ENCODE results near the gene DEFB113. TPM values are rescaled to one million over a fixed set of nuclear protein-coding genes. Genes with fewer than 3 reads are reported as not detected.

Gene DEFB113
- total and polyA plus RNA-seq, 10 of the 15 experiments (the other 5 are each of a cell fraction or from before 2014, with no cell fraction given): not detected

DNA sequence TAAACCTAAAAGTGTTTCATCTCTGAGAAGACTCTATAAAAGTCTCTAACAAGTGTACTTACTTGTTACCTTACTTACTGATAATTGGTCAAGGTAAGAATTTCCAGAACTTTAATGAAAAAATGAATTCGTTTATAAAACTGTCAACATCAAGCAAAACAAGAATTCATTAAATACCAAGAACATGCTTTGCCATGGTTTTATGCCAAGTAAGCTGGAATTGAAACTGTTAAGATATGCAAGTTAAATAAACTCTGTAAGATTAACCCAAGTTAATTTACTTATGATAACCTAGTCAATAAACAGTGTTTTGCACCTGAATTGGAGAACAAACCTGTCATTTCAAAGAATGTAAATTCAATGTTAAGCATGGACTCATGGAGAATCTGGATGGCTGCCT, 17.1 kb upstream of the DEFB113 start:
- TF ChIP-seq RFX5 (IDR thresholded peaks at IDR 0.05; ENCODE audit: low read depth, low read length): no peak
- no peak for TF ChIP-seq PAX5 (IDR thresholded peaks at IDR 0.05; ENCODE audit: borderline replicate concordance, low read depth, low read length)
- no peak for TF ChIP-seq FOXK2 (IDR thresholded peaks at IDR 0.05)
- TF ChIP-seq, protein P1, sequence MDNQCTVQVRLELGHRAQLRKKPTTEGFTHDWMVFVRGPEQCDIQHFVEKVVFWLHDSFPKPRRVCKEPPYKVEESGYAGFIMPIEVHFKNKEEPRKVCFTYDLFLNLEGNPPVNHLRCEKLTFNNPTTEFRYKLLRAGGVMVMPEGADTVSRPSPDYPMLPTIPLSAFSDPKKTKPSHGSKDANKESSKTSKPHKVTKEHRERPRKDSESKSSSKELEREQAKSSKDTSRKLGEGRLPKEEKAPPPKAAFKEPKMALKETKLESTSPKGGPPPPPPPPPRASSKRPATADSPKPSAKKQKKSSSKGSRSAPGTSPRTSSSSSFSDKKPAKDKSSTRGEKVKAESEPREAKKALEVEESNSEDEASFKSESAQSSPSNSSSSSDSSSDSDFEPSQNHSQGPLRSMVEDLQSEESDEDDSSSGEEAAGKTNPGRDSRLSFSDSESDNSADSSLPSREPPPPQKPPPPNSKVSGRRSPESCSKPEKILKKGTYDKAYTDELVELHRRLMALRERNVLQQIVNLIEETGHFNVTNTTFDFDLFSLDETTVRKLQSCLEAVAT (IDR thresholded peaks at IDR 0.05): no peak
- TF ChIP-seq CEBPB (IDR thresholded peaks at IDR 0.05; ENCODE audit: borderline replicate concordance in 1 of 2, low read depth in 2 of 2, low read length in 2 of 2): no peak
- TF ChIP-seq PAX8 (IDR thresholded peaks at IDR 0.05): no peak
- TF ChIP-seq SMARCA5 (IDR thresholded peaks at IDR 0.05): no peak
- no peak for TF ChIP-seq TAF1 (IDR thresholded peaks at IDR 0.05; ENCODE audit: borderline replicate concordance, low read depth, low read length)
- TF ChIP-seq POU2F2 (IDR thresholded peaks at IDR 0.05; ENCODE audit: borderline replicate concordance, low read depth, low read length): no peak
- TF ChIP-seq, protein P2, sequence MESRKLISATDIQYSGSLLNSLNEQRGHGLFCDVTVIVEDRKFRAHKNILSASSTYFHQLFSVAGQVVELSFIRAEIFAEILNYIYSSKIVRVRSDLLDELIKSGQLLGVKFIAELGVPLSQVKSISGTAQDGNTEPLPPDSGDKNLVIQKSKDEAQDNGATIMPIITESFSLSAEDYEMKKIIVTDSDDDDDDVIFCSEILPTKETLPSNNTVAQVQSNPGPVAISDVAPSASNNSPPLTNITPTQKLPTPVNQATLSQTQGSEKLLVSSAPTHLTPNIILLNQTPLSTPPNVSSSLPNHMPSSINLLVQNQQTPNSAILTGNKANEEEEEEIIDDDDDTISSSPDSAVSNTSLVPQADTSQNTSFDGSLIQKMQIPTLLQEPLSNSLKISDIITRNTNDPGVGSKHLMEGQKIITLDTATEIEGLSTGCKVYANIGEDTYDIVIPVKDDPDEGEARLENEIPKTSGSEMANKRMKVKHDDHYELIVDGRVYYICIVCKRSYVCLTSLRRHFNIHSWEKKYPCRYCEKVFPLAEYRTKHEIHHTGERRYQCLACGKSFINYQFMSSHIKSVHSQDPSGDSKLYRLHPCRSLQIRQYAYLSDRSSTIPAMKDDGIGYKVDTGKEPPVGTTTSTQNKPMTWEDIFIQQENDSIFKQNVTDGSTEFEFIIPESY (IDR thresholded peaks at IDR 0.05): no peak
- 4% methylated on average over 1 of the region's 1 CpG for WGBS (ENCODE audit: insufficient coverage, insufficient replicate concordance, low lambda C conversion rate, missing lambda C conversion rate)
- POLR2A ChIA-PET: no interaction called here
- Histone ChIP-seq H3K9me3 (replicated peaks; ENCODE audit: control insufficient read depth, insufficient read depth, low read length) (no peaks in the 10 kb centered on the region), H3K4me1 (ENCODE audit: control insufficient read depth, insufficient read depth, low read length) (no peaks in the 10 kb centered on the region), H3K27ac (ENCODE audit: control insufficient read depth, insufficient read depth) (no peak overlapping the region), H3K4me2 (ENCODE audit: control insufficient read depth, insufficient read depth) (no peak overlapping the region), H3K9ac (ENCODE audit: control insufficient read depth, insufficient read depth, low read length) (no peak overlapping the region), H4K20me1 (ENCODE audit: control insufficient read depth, insufficient read depth) (no peaks in the 10 kb centered on the region), H2AFZ (ENCODE audit: control insufficient read depth, low read depth, low read length) (no peak overlapping the region), H3K27me3 (replicated peaks in 1 of 2; ENCODE audit: control insufficient read depth in 2 of 2, insufficient read depth in 2 of 2, low read length in 1 of 2) (no peaks in the 10 kb centered on the region), H3K4me3 (no peak overlapping the region), H3K79me2 (ENCODE audit: control insufficient read depth, insufficient read depth, low read length) (no peaks in the 10 kb centered on the region), H3K36me3 (ENCODE audit: control insufficient read depth in 2 of 2, insufficient read depth in 2 of 2, low read length in 1 of 2) (no peaks in the 10 kb centered on the region)
- no TSS peak for BruUV-seq (replicated peaks)
- CTCF ChIA-PET: no interaction called here
- RAD21 ChIA-PET (ENCODE audit: unreplicated experiment): no interaction called here
- FAIRE-seq: no peak
- SMC1A ChIA-PET (ENCODE audit: uncharacterized antibody, unreplicated experiment): no interaction called here
- DNase-seq (ENCODE audit: low read depth, low spot score): no peak
- ATAC-seq: no peak
- in situ Hi-C loops (cut with MboI) (no loop called here), intact Hi-C loops (cut with micrococcal nuclease; ENCODE audit: unreplicated experiment) (no loop called here)

Measured in GM12878 (cell line).